ENCODE results near the gene TNK2.
"Not testable (repeated sequence)": the region's sequence is repeated elsewhere in the genome, so short reads cannot be mapped to it uniquely, and the experiment has no call there.

The TNK2 gene

DNA sequence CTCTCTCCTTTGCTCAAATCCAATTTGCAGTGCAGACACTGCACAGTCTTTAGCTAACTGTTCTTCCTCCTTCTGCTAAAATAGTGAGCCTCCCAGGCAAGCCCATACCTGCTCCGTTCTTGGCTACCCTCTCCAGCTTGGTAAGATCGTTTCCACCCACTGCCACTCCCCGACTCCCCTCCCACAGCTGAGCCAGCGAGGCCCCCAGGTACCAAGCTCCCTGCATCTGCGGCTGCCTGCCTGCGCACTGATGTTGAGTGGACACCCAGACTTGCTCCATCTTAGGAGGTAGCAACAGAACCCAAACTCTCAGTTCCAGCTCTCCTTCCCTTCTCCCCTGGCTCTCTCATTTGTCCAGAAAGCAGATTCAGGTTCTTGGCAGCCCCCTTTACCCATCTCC, 7.9 kb upstream of the TNK2 start:
- DNase-seq: no peak

GRCh38 chr3:195914648-195915473, 6.5 kb upstream of the TNK2 start:
- no peak for DNase-seq

DNA sequence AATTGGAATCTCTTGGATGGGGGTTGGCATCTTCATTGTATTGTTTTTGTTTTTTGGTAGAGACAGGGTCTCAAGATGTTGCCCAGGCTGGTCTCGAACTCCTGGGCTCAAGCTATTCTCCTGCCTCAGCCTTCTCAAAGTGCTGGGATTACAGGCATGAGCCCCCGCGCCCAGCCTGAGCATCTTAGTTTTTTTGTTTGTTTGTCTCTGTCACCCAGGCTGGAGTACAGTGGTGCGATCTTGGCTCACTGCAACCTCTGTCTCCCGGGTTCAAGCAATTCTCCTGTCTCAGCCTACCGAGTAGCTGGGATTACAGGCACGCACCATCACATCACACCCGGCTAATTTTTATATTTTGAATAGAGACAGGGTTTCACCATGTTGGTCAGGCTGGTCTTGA, 5.8 kb upstream of the TNK2 start:
- DNase-seq: not testable (repeated sequence)

- DNase-seq: no peak
These were observed 5.0 kb upstream of the TNK2 start for GRCh38 chr3:195913382-195913781.

DNA sequence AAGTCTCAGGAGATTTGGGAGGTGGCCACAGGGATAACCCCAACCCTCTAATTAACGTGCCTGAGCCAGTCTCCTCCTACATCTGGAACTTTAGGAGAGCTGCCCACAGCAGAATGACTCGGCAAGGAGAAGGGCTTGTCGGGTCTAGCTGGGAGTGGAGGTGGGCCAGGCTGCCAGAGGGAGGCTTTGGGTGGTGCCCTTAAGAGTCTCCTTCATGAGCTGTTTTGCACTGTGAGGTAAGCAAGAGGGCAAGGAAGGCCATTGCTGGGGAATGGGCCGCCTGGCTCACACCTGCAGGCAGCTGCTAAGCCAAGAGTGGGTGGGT, 3.6 kb upstream of the TNK2 start:
- DNase-seq: no peak

- DNase-seq: no peak
These were observed 2.9 kb upstream of the TNK2 start for GRCh38 chr3:195911041-195911945.

DNA sequence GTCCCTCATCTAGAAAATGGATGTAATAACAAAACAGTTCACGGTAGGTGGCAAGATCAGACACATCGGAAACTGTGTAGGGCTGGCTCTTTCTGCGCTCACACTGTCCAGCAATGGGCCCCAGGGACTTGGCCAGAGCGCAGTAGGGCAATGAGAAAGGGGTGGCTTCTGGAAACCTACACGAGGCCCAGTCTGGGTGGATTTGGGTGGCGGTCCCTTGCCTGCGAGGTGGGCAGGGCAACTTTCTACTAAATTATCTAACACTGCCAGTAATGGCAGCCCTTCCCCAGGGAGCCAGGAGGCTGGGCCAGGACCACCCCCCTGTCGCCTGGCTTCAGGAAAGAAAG, 2.1 kb upstream of the TNK2 start:
- no peak for DNase-seq

DNA sequence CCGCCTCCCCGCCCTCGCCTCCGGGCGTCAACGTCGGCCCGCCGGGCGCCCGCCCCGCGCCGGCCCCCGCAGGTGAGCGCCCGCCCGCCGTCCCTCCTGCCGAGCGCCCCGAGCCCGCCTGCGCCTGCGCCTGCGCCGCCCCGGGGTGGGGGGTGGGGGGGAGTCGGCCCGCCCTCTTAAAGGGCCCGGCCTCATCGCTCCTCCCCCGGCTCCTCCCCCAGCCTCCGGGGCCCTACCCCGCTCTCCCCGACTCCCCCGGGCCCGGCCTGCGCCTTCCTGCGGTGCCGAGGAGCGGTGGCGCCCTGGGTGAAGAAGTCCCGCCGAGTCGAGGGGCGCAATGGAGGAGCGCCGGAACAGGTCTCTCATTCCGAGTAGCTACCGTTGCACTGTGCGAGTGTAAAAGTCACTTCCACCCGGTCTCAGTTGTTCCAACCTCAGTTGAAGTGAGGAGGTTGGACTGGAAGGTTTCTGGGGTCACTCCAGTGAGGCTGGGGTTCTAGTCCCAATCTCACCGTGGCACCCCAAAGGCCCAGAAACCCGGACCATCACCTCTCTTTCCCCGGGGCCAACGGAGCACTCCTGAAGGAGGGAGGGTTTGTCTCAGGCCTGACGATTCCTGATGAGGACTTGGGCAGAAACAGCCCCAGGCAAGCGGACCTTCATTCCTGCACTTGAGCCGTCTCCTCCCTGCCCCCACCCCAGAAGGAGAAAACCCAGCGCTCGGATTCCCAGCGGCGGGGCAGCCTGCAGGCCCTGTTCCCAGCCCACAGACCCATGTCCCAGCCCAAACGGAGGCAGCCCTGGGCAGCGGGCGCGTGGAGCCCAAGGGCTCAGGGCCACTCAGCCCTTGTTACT, 1.5 kb upstream of the TNK2 start:
- DNase-seq: peak; percentile 62 to 80

DNA sequence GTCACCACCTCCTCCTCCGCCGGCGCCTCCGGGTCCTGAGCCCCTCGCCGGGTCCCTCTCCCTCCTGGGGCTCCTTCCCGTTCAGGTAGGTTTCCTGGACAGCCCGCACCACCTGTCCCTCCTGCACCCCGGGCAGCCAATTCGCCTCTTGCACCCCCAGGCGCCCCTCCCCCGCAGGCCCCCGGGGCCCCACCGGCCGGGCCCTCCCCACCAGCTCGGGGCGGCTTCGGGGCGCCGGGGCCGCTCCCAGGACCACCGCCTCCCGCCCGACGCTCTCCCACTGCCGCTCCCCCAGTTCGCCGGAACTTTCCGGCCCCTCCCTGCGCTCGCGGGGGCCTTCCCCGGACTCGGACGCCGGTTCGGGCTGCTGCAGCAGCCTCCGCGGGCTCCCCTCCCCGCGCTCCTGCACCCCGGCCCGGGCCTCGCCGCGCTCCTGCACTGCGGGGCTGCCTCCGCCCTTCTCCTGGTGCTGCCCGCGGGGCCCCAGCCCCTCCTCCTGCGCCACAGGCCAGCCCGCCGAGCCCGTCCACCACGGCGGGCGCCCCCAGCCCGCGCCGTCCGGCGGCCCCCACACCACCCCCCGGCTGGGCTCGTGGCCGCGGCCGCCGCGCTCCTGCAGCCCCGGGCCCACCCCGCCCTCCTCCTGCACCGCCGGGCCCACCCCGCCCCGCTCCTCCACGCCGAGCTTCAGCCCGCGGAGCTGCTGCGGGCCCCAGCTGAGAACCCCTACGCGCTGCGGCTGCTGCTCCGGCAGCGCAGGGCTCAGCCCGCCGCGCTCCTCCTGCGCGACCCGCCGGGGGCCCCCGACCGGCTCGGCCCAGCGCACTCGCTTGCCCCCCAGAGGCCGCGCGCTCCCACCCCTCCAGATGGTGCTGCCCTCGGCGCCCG, 587 bp upstream of the TNK2 start:
- no peak for DNase-seq

GRCh38 chr3:195907684-195907933, 742 bp downstream of the TNK2 start:
- DNase-seq: no peak

DNA sequence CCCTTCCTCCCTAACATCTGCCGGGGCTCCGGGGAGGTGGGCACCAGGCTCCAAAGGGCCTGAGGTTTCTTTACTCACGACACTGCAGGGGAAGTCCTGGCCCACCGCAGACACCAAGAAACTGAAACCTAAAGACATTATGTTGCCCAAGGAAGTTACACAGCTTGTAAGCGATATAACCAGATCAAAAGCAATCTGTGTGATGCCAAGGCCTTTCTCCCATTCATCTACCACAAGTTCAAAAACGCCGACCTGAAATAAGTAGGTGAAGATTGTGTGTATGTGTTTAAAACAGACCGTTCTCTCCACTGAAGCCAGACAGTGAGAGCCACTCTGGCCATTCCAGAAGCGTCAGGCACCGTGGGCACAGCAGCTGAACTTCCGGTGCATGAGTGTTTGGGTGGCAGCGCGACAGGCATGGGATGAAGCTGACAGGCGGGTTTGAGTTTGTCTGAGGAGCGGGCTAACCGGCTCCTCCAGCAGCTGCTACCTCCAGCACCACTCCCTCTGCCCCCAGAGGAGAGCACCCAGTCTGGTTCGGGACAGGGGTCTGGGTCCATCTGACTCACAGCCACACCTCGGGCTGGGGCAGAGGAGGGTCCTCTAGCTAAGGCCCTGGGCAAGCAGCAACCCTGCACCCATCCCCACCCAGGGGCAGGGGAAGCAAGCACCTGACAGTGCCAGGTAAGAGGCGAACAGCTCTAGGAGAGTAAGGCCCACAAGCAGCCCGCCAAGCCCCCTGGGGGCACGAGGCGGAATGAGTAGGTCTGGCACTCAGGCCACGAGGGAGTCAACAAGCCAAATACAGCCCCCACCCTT, 1.3 kb downstream of the TNK2 start:
- DNase-seq: no peak

DNA sequence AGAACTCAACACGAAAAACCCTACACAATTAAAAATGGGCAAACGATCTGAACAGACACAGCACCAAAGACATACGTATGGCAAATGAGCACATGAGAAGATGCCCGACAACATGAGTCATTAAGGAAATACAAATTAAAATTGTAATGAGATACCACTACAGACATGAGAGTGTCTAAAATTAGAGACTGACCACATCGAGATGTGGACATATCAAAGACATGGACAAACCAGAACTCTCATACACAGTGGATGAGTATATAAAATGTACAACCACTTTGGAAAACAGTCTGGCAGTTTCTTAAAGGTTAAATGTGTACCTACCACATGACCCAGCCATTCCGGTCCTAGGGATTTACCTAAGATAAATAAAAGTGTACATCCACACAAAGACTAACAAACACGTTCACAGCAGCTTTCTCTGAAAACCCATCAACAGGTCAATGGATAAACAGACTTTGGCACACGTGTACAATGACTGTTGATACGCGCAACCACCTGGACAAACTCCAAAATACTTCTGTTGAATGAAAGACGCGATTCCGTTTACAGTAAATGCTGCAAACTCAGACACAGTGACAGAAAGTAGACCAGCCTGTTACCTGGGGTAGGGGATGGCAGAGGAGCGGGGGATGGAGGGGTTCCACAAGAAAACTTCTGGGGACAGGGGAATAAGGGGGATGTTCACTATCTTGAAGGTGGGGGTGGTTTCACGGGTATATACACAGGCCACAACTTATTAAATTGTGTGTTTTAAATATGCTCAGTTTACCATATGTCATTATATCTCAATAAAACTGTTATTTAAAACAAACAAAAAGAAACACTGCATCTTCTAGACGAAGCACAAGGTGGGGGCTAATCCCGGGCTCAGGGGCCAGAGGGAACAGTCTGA, 2.1 kb downstream of the TNK2 start:
- no peak for DNase-seq

GRCh38 chr3:195904368-195904767, 4.0 kb downstream of the TNK2 start:
- DNase-seq: no peak

DNA sequence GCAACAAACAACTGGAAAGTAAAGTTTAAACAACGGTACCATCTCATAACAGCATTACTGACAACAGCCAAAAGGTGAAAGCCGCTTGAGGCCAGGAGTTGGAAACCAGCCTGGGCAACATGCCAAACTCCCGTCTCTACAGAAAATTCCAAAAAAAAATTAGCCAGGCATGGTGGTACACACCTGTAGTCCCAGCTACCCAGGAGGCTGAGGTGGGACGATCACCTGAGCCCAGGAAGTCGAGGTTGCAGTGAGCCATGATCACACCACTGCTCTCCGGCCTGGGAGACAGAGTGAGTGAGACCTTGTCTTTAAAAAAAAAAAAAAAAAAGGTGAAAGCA, 4.4 kb downstream of the TNK2 start:
- DNase-seq: no peak

- DNase-seq: not testable (repeated sequence)
These were observed 5.7 kb downstream of the TNK2 start for GRCh38 chr3:195902634-195903033.

DNA sequence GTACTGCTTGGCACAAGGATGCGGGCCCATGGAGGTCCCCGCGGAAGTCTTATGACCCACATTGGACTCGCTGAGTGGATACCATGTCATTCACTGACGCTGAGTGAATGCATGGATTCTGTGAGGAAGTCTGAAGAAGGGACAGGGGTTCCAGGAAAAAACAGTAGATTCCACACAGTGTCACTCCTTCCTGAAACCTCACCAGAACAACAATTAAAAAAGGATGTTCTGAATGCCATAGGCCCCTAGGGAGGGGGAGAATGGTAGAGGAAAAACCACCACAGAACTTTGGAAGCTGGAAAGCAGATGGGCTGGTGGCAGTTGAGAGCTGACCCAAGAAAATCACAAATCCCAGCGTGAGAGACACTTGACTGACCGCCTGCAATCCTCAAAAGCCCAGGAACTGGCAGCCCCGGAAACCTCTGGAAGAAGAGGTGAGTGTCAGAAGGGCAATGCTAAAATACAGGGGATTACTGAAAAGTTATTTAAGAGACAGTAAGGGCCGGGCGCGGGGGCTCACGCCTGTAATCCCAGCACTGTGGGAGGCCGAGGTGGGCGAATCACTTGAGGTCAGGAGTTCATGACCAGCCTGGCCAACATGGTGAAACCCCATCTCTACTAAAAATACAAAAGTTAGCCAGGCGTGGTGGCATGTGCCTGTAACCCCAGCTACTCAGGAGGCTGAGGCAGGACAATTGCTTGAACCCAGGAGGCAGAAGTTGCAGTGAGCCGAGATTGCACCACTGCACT, 6.3 kb downstream of the TNK2 start:
- DNase-seq: not testable (repeated sequence)

GRCh38 chr3:195900436-195901355, 7.7 kb downstream of the TNK2 start:
- no peak for DNase-seq

DNA sequence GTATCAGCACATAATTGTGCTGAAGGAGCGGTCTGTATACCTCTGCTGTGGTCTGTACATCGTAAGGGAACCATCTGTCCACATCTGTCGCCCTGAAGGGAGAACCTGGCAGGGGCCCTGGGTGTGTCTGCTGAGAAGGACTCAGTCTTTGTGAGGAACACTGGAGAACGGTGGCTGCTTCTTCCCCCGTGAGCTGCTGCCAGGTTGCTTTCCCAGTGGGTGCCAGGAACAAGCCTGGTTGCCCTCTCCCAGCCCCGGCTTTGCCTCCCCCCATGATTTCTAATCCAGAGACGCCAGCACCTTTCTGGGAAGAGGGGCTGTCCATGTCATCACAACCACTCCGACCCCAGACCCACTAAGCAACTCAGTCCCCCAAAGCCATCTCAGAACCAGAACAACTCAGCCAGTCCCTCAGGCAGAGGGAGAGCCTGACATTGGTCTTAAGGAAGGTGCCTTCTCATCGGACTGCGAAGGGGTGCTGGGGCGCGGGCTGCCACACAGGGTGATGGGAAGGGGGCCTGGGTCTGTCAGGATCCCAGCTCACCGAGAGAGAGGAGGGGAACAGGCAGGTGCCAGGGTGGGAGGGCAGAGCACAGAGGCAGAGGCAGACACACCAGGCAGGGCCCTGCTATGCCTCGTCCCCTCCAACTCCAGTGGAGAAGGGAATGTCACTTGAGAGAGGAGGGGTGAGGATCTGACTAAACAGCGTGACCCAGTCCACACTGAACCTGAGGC, 8.5 kb downstream of the TNK2 start:
- no peak for DNase-seq
